ENCODE data around the gene MINPP1.
"Not testable (repeated sequence)": the region's sequence is repeated elsewhere in the genome, so short reads cannot be mapped to it uniquely, and the experiment has no call there.

Gene MINPP1

GRCh38 chr10:87585565-87586514 is 81.1 kb downstream of the MINPP1 start:
- no peak overlapping the region for H3K4me3 ChIP-seq (ENCODE audit: control insufficient read depth, low read depth, low read length)
- no peak for TF ChIP-seq CTCF (conservative IDR thresholded peaks at IDR 0.05; ENCODE audit: control insufficient read depth, insufficient read depth, low read depth, low read length)
- DNase-seq (ENCODE audit: low read depth) = peak; percentile 54

GRCh38 chr10:87589645-87590051 is 85.0 kb downstream of the MINPP1 start:
- TF ChIP-seq CTCF (conservative IDR thresholded peaks at IDR 0.05; ENCODE audit: control insufficient read depth, insufficient read depth, low read depth, low read length) = no peak
- H3K4me3 ChIP-seq (ENCODE audit: control insufficient read depth, low read depth, low read length) = no peak overlapping the region
- peak; percentile 54 for DNase-seq (ENCODE audit: low read depth)

- DNase-seq (ENCODE audit: low read depth) = peak; percentile 32
- no peak for TF ChIP-seq CTCF (conservative IDR thresholded peaks at IDR 0.05; ENCODE audit: control insufficient read depth, insufficient read depth, low read depth, low read length)
- H3K4me3 ChIP-seq (ENCODE audit: control insufficient read depth, low read depth, low read length) = no peak overlapping the region
Measured at GRCh38 chr10:87590705-87591588, 86.3 kb downstream of the MINPP1 start.

GRCh38 chr10:87591589-87591886 is 86.8 kb downstream of the MINPP1 start:
- TF ChIP-seq CTCF (conservative IDR thresholded peaks at IDR 0.05; ENCODE audit: control insufficient read depth, insufficient read depth, low read depth, low read length) = no peak
- DNase-seq (ENCODE audit: low read depth) = no peak
- no peak overlapping the region for H3K4me3 ChIP-seq (ENCODE audit: control insufficient read depth, low read depth, low read length)

GRCh38 chr10:87592920-87593319 is 88.2 kb downstream of the MINPP1 start:
- DNase-seq (ENCODE audit: low read depth); H3K4me3 ChIP-seq (ENCODE audit: control insufficient read depth, low read depth, low read length): not testable (repeated sequence)

GRCh38 chr10:87593702-87594101 is 89.0 kb downstream of the MINPP1 start:
- H3K4me3 ChIP-seq (ENCODE audit: control insufficient read depth, low read depth, low read length) = no peak overlapping the region
- DNase-seq (ENCODE audit: low read depth) = peak; percentile 82
- TF ChIP-seq CTCF (conservative IDR thresholded peaks at IDR 0.05; ENCODE audit: control insufficient read depth, insufficient read depth, low read depth, low read length) = no peak

GRCh38 chr10:87594181-87594580 is 89.5 kb downstream of the MINPP1 start:
- H3K4me3 ChIP-seq (ENCODE audit: control insufficient read depth, low read depth, low read length) = no peak overlapping the region
- no peak for TF ChIP-seq CTCF (conservative IDR thresholded peaks at IDR 0.05; ENCODE audit: control insufficient read depth, insufficient read depth, low read depth, low read length)
- DNase-seq (ENCODE audit: low read depth) = no peak

All from fibroblast of mammary gland (primary cell).